SK-MEL-5 (cell line): Measurements from ENCODE around the gene SLC25A4. TPM values are rescaled to one million over a fixed set of nuclear protein-coding genes. Genes with fewer than 3 reads are reported as not detected.
"Not testable (repeated sequence)": the region's sequence is repeated elsewhere in the genome, so short reads cannot be mapped to it uniquely, and the experiment has no call there.

Experiments
- DNase-seq: peaks from one replicate; pipeline ENCODE4 v3.0.0-alpha.2; 2016; ENCODE audit warnings: low read depth, low spot score
- in situ Hi-C: cut with HindIII; loops from 2 replicates; pipeline ENCODE4 v1.10.0; 2016; ENCODE audit warnings: low sequenced_read_pairs, high pct_unique_total_duplicates, low pct_unique_long_range_greater_than_20kb
- polyA plus RNA-seq, 2 experiments: library from polyadenylated mRNA; depleted of rRNA; stranded (reverse); fragments of >200 nt; gene quantifications; 2 replicates each; pipeline ENCODE4 v1.2.3, GENCODE V29; 2015
- total RNA-seq: library from RNA; depleted of rRNA; stranded (reverse); fragments of >200 nt; shearing (Covaris generic); gene quantifications from 2 replicates; pipeline ENCODE4 v1.2.3, GENCODE V29; 2014; rRNA removed

SLC25A4 gene
- 93.7 and 95.1 TPM in 2 replicates for total RNA-seq
- 70.4 and 72.4 TPM in 2 replicates for polyA plus RNA-seq (2015; cell fraction: cytosol; rRNA removed)
- 70.8 and 73.5 TPM in 2 replicates for polyA plus RNA-seq (2015; cell fraction: nucleus; rRNA removed)

DNA sequence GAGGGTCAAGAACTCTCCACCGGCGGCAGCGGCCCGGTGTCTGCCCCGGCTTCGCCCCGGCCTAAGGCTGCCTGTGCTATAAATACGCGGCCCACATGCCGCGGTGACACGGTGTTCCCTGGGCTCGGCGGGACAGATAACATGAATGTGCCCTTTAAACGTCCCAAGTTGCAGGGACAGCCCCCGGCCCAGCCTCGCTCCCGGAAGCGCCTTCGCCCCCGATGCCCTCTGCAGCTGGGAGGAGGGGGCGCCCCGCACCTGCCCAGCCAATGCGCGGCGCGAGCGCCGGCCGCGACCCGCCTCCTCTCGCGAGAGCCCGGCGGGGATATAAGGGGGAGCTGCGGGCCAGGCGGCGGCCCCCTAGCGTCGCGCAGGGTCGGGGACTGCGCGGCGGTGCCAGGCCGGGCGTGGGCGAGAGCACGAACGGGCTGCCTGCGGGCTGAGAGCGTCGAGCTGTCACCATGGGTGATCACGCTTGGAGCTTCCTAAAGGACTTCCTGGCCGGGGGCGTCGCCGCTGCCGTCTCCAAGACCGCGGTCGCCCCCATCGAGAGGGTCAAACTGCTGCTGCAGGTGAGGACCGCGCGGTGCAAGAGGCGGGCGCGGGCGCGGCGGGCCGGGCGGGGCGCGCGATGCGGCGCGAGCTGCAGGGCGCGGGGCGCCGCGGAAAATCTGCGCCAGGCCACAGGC is at the start of gene SLC25A4:
Gene SLC25A4 (plus strand): TSS at position 355 of the 689 bp plus-strand sequence. CDS start 107 bp downstream, at position 462.
- DNase-seq, result peak; percentile 82
- in situ Hi-C loops, result no loop called here

DNA sequence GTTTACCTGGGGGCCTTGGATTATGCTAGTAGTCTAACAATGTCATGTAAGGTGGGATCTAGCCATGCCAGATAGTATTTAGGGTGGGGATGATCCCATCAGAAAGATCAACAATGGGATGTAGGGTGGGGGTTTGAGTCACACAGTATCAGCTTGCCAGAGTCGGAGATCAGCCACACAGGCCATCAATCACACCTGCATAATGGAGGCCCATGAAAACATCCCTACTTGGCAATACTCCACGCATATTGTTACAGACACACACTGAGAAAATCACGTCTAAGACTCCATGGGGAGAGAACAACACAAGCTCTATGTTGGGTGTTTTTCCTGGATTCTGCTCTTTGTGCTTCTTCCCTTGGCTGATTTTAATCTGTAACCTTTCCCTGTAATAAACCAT is 49.5 kb upstream of the SLC25A4 start:
- in situ Hi-C loops, result no loop called here
- no peak for DNase-seq

DNA sequence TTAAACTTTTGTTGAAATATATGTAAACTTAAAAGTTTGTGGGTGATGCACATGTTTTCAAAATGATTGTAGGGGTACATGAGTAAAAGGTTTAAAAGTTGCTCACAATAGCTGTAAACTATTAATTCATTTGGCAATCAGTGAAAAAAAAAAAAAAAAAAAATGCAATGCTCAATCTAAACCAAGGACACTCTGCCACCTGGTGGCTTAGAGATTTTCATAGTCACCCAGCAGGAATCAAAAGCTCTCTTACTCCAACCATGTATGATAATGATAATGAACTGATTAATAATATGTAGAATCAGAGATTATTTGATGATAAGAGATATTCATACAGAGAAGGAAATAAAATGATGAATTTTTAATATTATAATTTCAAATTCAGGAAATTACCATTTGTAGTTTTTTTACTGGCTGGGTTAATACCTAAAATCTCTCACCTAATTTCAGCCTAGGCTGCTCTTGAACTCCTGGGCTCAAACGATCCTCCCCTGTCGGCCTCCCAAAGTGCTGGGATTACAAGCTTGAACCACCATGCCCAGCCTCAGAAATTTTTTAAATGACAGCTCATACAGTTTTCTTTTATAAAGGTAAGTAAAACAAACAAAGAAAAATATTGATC is 46.9 kb upstream of the SLC25A4 start:
- in situ Hi-C loops, result no loop called here
- DNase-seq, result peak; percentile 78

DNA sequence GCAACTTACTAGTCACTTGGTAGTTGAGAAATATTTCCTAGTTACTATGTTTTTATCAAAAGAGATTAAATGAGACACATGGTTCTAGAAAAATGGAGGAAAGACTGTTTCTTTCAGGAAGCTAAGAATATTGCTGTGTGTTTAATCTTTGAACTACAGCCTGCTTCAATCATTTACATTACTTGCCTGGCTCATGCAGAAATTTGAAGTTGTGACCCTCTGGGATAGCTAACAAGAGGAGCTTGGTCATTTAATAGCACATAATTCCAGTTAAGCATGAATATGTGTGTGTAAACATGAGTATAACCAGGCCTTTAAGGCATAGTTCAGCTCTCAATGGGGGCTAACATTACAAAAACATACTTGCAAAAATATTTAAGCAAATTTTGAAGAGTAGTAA is 44.6 kb upstream of the SLC25A4 start:
- in situ Hi-C loops, result no loop called here
- DNase-seq, result no peak

DNA sequence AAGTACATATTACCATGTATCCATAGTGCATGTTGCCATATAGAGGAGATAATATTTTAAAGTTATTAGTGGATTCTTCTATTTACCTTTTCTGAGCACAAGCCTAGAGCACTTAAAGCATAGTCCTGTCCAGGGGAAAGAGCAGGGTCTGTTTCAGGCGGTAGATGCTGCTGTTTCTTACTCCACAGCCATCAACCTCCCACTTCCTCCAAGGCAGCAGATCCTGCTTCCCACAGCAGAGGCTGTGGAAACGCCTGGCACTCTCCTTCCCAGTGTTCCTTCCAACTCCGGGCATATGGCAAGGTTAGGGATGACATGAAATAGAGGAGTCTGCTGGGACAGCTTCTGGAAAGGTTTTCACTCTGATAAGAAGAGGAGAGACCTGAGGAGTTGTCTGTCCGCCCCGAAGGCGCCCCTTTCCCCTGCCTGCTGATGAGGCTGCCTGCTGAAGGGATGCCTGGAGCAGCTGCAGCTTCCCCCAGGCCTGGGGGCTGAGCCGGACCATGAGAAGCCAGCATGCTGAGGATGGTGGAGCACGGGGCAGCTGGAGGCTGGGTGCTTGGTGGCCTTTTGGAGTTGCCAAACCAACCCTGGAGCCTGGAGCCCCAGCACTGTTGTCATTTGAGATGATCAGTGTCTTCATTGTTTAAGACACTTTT is 43.9 kb upstream of the SLC25A4 start:
- no peak for DNase-seq
- in situ Hi-C loops, result no loop called here

DNA sequence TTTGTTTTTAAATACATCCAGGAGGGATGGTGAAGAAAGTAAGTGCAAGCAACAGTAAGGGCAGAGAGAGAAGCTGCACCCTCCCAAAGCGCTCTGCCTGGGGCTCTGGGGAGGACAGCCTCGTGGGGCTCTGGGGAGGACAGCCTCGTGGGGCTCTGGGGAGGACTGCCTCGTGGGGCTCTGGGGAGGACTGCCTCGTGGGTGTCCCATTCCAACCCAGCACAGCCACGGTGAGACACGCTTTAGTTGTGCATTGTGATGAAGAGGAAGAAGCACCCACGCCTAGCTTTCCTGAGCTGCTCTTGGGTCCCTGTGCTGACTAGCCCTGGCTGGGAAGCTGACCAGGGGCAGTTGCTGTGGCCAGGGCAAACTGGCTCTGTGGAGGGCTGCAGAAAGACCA is 43.1 kb upstream of the SLC25A4 start:
- DNase-seq, result no peak
- in situ Hi-C loops, result no loop called here

DNA sequence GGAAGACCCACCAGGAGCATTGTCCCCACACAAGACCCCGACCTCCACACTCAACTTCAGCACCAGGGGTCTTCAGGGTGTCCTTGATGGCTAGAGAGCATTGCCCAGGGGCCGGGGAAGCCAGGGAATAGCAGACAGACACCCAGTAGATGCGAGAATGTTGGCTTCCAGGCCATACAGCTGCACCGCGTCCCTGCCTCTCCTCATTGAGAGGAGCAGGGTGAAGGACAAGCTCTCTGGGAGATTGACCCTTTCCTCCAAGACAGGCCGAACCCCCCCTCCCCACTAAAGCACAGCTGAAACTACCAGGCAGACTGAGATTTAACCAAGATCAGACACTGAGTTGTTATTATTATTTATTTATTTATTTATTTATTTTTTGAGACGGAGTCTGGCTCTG is 42.6 kb upstream of the SLC25A4 start:
- no peak for DNase-seq
- in situ Hi-C loops, result no loop called here

DNA sequence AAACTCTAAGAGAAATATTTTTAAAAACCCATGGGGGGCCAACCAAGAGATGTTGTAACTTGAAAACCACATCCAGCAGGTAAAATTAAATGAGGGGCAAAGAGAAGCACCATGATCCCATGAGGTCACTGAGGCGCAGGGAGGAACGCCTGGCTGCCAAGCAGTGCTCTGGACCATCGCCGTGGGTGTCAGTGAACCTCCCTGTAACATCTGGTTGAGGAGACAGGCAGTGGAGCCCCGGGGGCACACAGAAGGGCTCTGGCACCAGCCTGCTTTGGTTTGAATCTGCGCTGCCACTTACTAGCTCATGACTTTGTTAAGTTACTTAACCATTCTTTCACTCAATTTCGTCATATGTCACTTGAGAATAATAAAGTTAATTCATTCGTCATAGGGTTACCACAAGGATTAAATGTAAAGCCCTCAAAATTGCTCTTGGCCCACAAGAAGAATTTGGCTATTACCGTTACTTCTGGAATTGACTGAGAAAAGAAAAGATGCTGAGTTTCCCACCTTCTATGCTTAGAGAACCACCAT is 41.6 kb upstream of the SLC25A4 start:
- DNase-seq, result peak; percentile 36
- in situ Hi-C loops, result no loop called here

DNA sequence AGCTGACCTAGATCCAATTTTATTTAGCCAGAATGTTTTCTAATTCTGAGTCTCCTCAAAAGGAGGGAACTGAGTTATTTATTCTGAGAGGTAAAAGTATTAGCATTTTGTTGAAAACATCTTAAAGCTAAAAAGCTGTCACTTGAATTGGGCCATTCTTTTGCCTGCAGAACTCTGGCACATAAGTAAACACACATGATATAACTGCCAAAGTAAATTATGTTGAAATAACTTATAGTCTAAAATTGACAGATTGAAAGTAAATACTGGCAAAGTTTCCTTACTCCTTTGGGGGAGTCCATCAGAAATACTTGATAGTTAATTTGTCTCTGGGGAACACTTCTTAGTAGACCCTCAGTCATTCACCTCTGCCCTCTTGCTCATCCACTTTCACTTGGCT is 38.3 kb upstream of the SLC25A4 start:
- in situ Hi-C loops, result no loop called here

DNA sequence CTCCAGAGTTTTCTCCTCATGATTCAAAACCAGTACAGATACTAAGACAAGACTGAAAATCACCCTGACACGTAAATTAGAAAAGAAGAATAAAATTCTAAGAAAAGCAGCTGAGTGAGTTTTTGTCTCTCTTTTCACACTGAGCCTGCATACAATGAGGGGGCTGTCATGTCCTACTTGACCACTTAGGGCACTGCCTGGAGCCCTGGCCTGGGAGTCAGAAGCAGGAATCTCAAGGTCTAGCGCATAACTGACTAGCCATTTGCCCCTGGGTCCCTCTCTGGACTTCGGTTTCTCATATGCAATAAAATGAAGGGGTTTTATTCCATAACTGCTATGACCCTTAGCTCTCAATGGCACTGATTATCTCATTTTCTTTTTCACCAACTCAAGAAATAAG is 36.7 kb upstream of the SLC25A4 start:
- peak; percentile 19 for DNase-seq
- in situ Hi-C loops, result no loop called here

More for the DNA sequence above, 38.3 kb upstream of the SLC25A4 start:
- DNase-seq, result no peak

DNA sequence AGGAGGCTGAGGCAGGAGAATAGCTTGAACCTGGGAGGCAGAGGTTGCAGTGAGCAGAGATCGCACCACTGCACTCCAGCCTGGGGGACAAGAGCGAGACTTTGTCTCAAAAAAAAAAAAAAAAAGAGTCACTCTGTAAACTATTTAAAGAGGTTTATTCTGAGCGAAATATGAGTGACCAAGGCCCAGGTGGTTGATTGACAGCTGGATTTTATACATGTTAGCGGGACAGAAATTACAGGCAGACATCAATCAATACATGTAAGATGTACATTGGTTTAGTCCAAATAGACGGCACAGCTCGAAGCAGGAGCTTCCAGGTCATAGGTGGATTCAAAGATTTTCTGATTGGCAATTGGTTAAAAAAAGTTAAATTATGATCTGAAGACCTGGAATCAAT is 35.5 kb upstream of the SLC25A4 start:
- in situ Hi-C loops, DNase-seq: not testable (repeated sequence)

DNA sequence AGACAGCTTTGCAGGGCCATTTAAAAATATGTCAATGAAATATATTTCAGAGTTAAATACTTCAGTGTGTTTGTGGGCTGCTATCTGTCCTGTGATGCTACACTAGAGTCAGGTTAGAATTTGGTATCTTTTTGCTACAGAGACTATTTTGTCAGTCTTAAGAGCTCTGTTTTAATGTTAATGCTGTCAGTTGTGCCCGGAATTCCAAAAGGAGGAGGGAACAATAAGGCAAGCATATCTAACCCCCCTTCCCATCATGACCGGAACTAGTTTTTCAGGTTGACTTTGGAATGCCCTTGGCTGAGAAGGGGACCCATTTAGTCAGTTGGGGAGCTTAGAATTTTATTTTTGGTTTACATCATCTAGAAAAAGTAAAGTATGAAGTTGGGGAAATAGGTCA is 34.9 kb upstream of the SLC25A4 start:
- no peak for DNase-seq
- in situ Hi-C loops, result no loop called here

DNA sequence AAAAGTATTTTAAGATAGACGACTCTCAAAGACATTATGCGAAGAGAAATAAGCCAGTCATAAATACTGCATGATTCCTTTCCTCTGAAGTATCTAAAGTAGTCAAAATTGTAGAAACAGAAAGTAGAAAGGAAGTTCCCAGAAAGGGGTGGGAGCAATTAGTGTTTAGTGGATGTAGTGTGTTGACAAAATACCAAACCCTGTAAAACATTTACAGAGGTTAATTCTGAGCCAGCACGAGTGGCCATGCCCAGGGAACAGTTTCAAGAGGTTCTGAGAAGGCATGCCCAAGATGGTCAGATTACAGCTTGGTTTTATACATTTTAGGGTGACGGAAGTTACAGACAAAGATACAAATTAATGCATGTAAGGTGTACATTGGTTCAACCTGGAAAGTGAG is 34.4 kb upstream of the SLC25A4 start:
- in situ Hi-C loops, result no loop called here
- DNase-seq, result no peak

DNA sequence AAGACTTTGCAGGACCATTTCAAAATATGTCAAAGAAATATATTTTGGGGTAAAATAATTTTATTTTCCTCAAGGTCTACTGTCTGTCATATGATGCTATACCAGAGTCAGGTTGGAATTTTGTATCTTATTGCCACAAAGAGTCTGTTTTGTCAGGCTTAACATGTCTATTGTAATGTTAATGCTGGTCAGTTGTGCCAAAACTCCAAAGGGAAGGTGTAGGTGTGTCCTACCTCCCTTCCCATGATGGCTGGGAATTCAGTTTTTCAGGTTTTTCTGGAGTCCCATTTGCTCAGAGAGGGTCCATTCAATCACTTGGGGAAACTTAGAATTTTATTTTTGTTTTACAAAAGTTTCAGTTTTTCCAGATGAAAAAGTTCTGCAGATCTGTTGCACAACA is 33.3 kb upstream of the SLC25A4 start:
- in situ Hi-C loops, result no loop called here
- DNase-seq, result no peak

DNA sequence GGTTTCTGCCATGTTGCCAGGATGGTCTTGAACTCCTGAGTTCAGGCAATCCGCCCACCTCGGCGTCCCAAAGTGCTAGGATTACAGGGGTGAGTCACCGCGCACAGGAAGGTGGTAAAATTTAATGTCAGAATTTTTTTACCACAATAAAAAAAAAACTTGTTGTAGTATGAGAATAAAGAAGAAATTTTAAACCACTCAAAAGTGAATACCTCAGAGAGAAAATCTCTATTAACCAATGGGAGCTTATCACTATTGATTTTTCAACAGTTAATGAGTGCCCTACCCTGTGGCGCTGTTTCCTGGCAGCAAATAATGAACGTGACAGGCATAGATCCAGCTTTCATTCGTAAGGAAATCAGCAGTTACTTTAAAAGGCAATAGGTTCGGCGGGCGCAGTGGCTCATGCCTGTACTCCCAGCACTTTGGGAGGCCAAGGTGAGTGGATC is 32.7 kb upstream of the SLC25A4 start:
- in situ Hi-C loops, result no loop called here
- DNase-seq, result no peak

DNA sequence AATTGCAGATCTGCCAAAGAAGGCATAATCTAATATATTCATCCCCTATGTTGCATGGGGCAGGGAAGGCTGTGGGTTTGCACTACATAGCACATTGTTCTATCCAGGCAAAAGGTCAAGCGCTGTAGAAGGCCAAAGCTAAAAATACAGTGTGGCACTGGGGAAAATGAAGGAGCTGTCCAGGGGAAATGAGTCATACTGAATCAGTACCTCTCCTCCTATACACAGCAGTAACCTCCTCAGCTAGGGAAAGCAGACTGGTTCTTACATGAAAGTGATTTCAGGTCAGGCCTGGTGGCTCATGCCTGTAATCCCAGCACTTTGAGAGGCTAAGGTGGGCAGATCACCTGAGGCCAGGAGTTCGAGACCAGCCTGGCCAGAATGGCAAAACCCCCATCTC is 31.0 kb upstream of the SLC25A4 start:
- in situ Hi-C loops, result no loop called here
- DNase-seq, result peak; percentile 97

DNA sequence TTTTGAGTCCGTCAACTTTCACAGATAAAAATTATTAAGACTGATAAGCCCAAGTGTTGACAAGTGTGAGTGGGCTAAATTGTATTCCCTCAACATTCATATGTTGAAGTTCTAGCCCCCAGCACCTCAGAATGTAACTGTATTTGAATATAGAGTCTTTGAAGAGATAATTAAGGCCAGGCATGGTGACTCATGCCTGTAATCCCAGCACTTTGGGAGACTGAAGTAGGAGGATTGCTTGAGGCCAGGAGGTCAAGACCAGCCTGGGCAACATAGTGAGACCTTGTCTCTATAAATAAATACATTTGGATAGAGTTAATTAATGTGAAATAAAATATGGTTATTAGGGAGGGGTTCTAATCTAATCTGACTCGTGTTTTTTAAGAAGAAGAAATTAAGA is 29.7 kb upstream of the SLC25A4 start:
- DNase-seq, result no peak
- in situ Hi-C loops, result no loop called here

DNA sequence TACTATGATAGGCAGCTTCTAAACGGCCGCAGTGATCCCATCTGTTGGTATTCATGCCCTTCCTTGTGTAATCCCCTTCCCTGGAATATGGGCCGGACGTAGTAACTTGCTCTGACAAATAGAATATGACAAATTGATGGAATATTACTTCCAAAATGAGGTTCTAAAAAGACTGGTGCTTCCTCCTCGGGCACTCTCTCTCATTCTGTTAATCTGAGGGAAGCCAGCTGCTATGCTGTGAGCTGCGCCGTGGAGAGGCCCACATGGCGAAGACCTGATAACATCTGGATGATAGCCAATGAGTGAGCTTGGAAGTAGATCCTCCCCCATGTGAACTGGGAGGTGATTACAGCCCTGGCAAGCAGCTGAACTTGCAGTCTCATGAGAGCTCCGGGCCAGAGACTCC is 27.2 kb upstream of the SLC25A4 start:
- DNase-seq, result peak; percentile 61
- in situ Hi-C loops, result no loop called here
